ENCODE results near the gene PLK3. TPM values are rescaled to one million over a fixed set of nuclear protein-coding genes. Genes with fewer than 3 reads are reported as not detected.

Gene PLK3
- total and polyA plus RNA-seq, 7 experiments from 2014 or later: 30.5 to 456 (median 118) TPM

DNA sequence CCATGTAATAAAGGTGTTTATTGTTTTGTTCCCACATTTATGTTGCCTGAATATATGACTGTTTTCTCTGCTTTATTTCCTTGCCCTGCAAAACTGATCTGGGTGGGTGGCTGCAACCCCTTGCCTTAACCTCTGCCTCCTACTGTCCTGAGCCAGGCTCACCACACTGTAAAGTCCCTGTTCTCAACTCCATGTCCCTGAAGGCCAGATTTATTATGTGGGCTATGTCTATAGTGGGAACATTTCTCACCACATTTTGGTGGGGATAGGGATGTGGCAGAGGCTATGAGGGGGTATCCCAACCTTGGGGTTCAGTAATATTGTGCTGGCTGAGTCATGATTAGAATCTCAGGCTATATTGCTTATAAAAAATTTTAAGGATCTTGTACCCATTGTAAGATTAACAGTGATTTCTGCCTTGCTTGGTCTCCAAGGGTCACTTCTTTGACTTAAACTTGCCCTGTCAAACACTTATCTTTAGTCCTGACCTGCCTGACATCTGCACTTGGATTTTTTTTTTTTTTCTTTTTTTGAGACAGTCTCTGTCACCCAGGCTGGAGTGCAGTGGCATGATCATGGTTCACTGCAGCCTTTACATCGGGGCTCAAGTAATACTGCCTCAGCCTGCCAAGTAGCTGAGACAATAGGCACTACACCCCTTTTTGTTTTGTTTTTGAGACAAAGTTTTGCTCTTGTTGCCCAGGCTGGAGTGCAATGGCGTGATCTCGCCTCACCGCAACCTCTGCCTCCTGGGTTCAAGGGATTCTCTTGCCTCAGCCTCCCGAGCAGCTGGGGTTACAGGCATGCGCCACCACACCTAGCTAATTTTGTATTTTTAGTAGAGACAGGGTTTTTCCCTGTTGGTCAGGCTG, 21.2 kb upstream of the PLK3 start:
- Histone ChIP-seq H3K27me3 (ENCODE audit: control insufficient read depth in 2 of 2, insufficient read depth in 2 of 2, low read length in 2 of 2) (no peaks in the 10 kb centered on the region), H3K36me3 (ENCODE audit: control insufficient read depth in 2 of 3, insufficient read depth in 3 of 3, low read length in 3 of 3) (peaks cover 0 to 47% (median 7%) of the 10 kb centered on the region in 3 experiments), H3K4me1 (ENCODE audit: control insufficient read depth in 2 of 2, insufficient read depth in 2 of 2, low read length in 2 of 2) (peaks cover 10 to 27% of the 10 kb centered on the region in 2 donors), H3K9me3 (ENCODE audit: control insufficient read depth in 2 of 3, low read length in 3 of 3) (no peaks in the 10 kb centered on the region), H3K4me3 (ENCODE audit: low read length) (no peak overlapping the region), H3K27ac (ENCODE audit: low read depth, low read length) (no peak overlapping the region)
- no peak for ATAC-seq
- Mint-ChIP-seq H3K27ac (peak overlapping the region in 4 of 9 donors; percentile 3 to 74 (median 62)), H3K9me3 (no peaks in the 10 kb centered on the region), H3K27me3 (no peaks in the 10 kb centered on the region), H3K4me1 (peaks cover 26 to 54% (median 44%) of the 10 kb centered on the region in 7 donors), H3K4me3 (peak overlapping the region in 2 of 10 donors; percentile 5 to 28), H3K36me3 (peaks cover 8 to 53% (median 24%) of the 10 kb centered on the region in 5 donors)
- intact Hi-C loops (cut with micrococcal nuclease): loop anchor here in 1 of 2 donors (10.0 kb wide), 1 partner anchor 906 kb away; the partner anchor contains the start of genes GPBP1L1 and TMEM69
- no peak for DNase-seq
- CTCF ChIA-PET: no interaction called here
- POLR2A ChIA-PET: interaction anchor here (0.6 to 5.5 kb wide), 6 partner anchors 18 to 261 kb away, joined by 3 to 63 read pairs (median 3); partner anchors contain the start of gene RNU5D-1

GRCh38 chr1:44780583-44781121, 19.5 kb upstream of the PLK3 start:
- Mint-ChIP-seq H3K27me3 (no peaks in the 10 kb centered on the region), H3K4me1 (peaks cover 29 to 59% (median 47%) of the 10 kb centered on the region in 7 donors), H3K27ac (no peak overlapping the region), H3K4me3 (no peak overlapping the region), H3K36me3 (peaks cover 8 to 53% (median 24%) of the 10 kb centered on the region in 5 donors), H3K9me3 (peaks cover 0 to 2% (median 0%) of the 10 kb centered on the region in 11 donors)
- H3K4me3 ChIP-seq (ENCODE audit: low read length): no peak overlapping the region
- DNase-seq: no peak
- intact Hi-C loops (cut with micrococcal nuclease): no loop called here
- H3K27ac ChIP-seq (ENCODE audit: low read depth, low read length): no peak overlapping the region
- H3K36me3 ChIP-seq (ENCODE audit: control insufficient read depth in 2 of 3, insufficient read depth in 3 of 3, low read length in 3 of 3): peaks cover 0 to 47% (median 7%) of the 10 kb centered on the region in 3 experiments
- peaks cover 22 to 36% of the 10 kb centered on the region in 2 donors for H3K4me1 ChIP-seq (ENCODE audit: control insufficient read depth in 2 of 2, insufficient read depth in 2 of 2, low read length in 2 of 2)
- no peaks in the 10 kb centered on the region for H3K27me3 ChIP-seq (ENCODE audit: control insufficient read depth in 2 of 2, insufficient read depth in 2 of 2, low read length in 2 of 2)
- ATAC-seq: no peak
- no peaks in the 10 kb centered on the region for H3K9me3 ChIP-seq (ENCODE audit: control insufficient read depth in 2 of 3, low read length in 3 of 3)
- ChIA-PET CTCF (interaction anchor here (1.2 kb wide), 1 partner anchor 63 kb away, joined by 3 read pairs; no protein-coding TSS in a partner anchor), POLR2A (interaction anchor here (0.9 to 1.4 kb wide), 3 partner anchors 10 to 30 kb away, joined by 3 to 4 read pairs (median 4); no protein-coding TSS in a partner anchor)

GRCh38 chr1:44783697-44784093, 16.5 kb upstream of the PLK3 start:
- Mint-ChIP-seq H3K36me3 (peaks cover 0 to 26% (median 13%) of the 10 kb centered on the region in 5 donors), H3K27ac (peak overlapping the region in 8 of 9 donors; percentile 19 to 77 (median 58)), H3K4me3 (peak overlapping the region; percentile 62 to 82 (median 73)), H3K9me3 (peaks cover 0 to 2% (median 0%) of the 10 kb centered on the region in 11 donors), H3K4me1 (peaks cover 13 to 44% (median 31%) of the 10 kb centered on the region in 7 donors), H3K27me3 (no peaks in the 10 kb centered on the region)
- ATAC-seq (no peak), DNase-seq (no peak)
- intact Hi-C loops (cut with micrococcal nuclease): loop anchor here in 1 of 2 donors (1.0 to 2.0 kb wide), 2 partner anchors 8 to 45 kb away; partner anchors contain the start of genes KIF2C and RPS8
- H3K27ac ChIP-seq (ENCODE audit: low read depth, low read length): peak overlapping the region; percentile 63
- POLR2A ChIA-PET: interaction anchor here (0.6 to 7.9 kb wide), 11 partner anchors 8 to 800 kb away, joined by 3 to 93 read pairs (median 5); partner anchors contain the start of genes BTBD19, DYNLT4, PLK3 and RNU5D-1
- no peaks in the 10 kb centered on the region for H3K9me3 ChIP-seq (ENCODE audit: control insufficient read depth in 2 of 3, low read length in 3 of 3)
- CTCF ChIA-PET: interaction anchor here (1.0 to 3.0 kb wide), 6 partner anchors 9 to 56 kb away, joined by 3 to 16 read pairs (median 6); partner anchors contain the start of genes PLK3, RNU5D-1 and RPS8
- peaks cover 0 to 25% (median 0%) of the 10 kb centered on the region in 3 experiments for H3K36me3 ChIP-seq (ENCODE audit: control insufficient read depth in 2 of 3, insufficient read depth in 3 of 3, low read length in 3 of 3)
- H3K4me1 ChIP-seq (ENCODE audit: control insufficient read depth in 2 of 2, insufficient read depth in 2 of 2, low read length in 2 of 2): peaks cover 20 to 25% of the 10 kb centered on the region in 2 donors
- H3K27me3 ChIP-seq (ENCODE audit: control insufficient read depth in 2 of 2, insufficient read depth in 2 of 2, low read length in 2 of 2): no peaks in the 10 kb centered on the region
- H3K4me3 ChIP-seq (ENCODE audit: low read length): peak overlapping the region; percentile 9

DNA sequence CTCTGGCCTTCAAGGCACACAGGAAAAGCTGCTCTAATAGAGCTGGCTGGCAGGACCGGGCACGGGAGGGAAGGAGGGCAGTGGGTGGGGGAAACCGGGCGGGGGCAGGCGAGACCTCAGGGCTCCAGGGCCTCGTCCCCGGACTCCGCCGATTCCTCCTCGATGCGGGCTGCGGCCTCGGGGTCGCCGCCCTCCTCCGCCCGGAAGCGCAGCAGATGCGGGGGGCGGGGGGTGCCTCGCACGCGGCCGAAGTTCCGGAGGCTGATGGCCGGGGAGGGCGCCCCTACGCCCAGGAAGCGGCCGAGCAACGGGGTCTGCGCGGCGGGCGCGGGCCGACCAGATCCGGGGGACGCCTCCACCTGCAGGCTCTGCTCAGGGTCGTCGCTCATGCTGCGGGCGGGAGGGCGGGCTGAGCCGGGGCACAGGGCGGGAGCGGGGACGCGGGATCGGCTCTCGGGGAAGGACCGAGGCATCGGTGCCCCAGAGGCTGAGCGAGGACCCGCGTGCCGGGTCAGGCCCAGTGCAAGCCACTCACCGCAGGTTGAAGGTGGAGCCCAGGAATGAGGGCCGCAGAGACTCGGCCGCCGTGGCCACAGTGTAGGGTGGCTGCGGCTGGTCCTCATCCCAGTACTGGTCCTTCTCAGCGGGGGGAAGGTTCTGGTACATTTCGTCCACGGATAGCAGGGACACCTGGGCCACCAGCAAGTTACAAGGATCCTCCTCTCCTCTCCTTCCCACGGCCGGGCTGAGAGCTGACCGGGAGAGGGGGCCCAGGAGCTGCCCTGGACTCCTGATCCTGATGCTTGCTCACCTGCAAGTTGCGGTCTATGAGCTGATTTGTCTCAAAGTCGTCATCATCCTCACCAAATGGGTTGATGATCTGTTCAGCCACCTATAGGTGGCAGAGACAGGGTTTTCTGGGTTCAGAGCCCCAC, 15.8 kb upstream of the PLK3 start:
- H3K4me1 ChIP-seq (ENCODE audit: control insufficient read depth in 2 of 2, insufficient read depth in 2 of 2, low read length in 2 of 2): peaks cover 20 to 25% of the 10 kb centered on the region in 2 donors
- intact Hi-C loops (cut with micrococcal nuclease): loop anchor here (1.0 to 5.0 kb wide), 3 partner anchors 9 to 46 kb away; partner anchors contain the start of genes KIF2C (in 1 of the 2) and RPS8 (in 1 of the 2)
- H3K4me3 ChIP-seq (ENCODE audit: low read length): peak overlapping the region; percentile 34
- H3K4me1 Mint-ChIP-seq: peaks cover 13 to 38% (median 29%) of the 10 kb centered on the region in 7 donors
- no peaks in the 10 kb centered on the region for H3K9me3 ChIP-seq (ENCODE audit: control insufficient read depth in 2 of 3, low read length in 3 of 3)
- DNase-seq: peak in 2 of 9 donors; percentile 30 to 32
- peak overlapping the region; percentile 44 to 83 (median 71) for H3K27ac Mint-ChIP-seq
- peaks cover 0 to 21% (median 13%) of the 10 kb centered on the region in 5 donors for H3K36me3 Mint-ChIP-seq
- no peaks in the 10 kb centered on the region for H3K27me3 ChIP-seq (ENCODE audit: control insufficient read depth in 2 of 2, insufficient read depth in 2 of 2, low read length in 2 of 2)
- H3K4me3 Mint-ChIP-seq: peak overlapping the region; percentile 74 to 82 (median 76)
- H3K36me3 ChIP-seq (ENCODE audit: control insufficient read depth in 2 of 3, insufficient read depth in 3 of 3, low read length in 3 of 3): peaks cover 0 to 18% (median 0%) of the 10 kb centered on the region in 3 experiments
- POLR2A ChIA-PET: interaction anchor here (0.5 to 7.9 kb wide), 14 partner anchors 9 to 799 kb away, joined by 3 to 93 read pairs (median 6); partner anchors contain the start of genes BTBD19, DYNLT4, HECTD3 and PLK3
- H3K9me3 Mint-ChIP-seq: peaks cover 0 to 2% (median 0%) of the 10 kb centered on the region in 11 donors
- peak overlapping the region; percentile 63 for H3K27ac ChIP-seq (ENCODE audit: low read depth, low read length)
- CTCF ChIA-PET: interaction anchor here (0.6 to 3.0 kb wide), 10 partner anchors 9 to 798 kb away, joined by 3 to 16 read pairs (median 5); partner anchors contain the start of genes EIF2B3, RNU5D-1 and RPS8
- no peaks in the 10 kb centered on the region for H3K27me3 Mint-ChIP-seq
- peak; percentile 33 for ATAC-seq

GRCh38 chr1:44785029-44785380, 15.2 kb upstream of the PLK3 start:
- H3K27me3 ChIP-seq (ENCODE audit: control insufficient read depth in 2 of 2, insufficient read depth in 2 of 2, low read length in 2 of 2): no peaks in the 10 kb centered on the region
- DNase-seq (no peak), ATAC-seq (no peak)
- Mint-ChIP-seq H3K36me3 (peaks cover 0 to 20% (median 12%) of the 10 kb centered on the region in 5 donors), H3K4me3 (peak overlapping the region; percentile 60 to 82 (median 76)), H3K27ac (peak overlapping the region; percentile 44 to 83 (median 71)), H3K9me3 (peaks cover 0 to 2% (median 0%) of the 10 kb centered on the region in 11 donors), H3K4me1 (peaks cover 13 to 38% (median 29%) of the 10 kb centered on the region in 7 donors), H3K27me3 (no peaks in the 10 kb centered on the region)
- intact Hi-C loops (cut with micrococcal nuclease): loop anchor here (2.0 to 5.0 kb wide), 2 partner anchors 37 to 46 kb away; partner anchors contain the start of gene KIF2C (in 1 of the 2)
- no peak overlapping the region for H3K4me3 ChIP-seq (ENCODE audit: low read length)
- H3K9me3 ChIP-seq (ENCODE audit: control insufficient read depth in 2 of 3, low read length in 3 of 3): no peaks in the 10 kb centered on the region
- CTCF ChIA-PET: interaction anchor here (0.6 to 3.0 kb wide), 11 partner anchors 8 to 797 kb away, joined by 3 to 16 read pairs (median 4); partner anchors contain the start of genes EIF2B3, RNU5D-1 and RPS8
- H3K36me3 ChIP-seq (ENCODE audit: control insufficient read depth in 2 of 3, insufficient read depth in 3 of 3, low read length in 3 of 3): peaks cover 0 to 16% (median 0%) of the 10 kb centered on the region in 3 experiments
- H3K4me1 ChIP-seq (ENCODE audit: control insufficient read depth in 2 of 2, insufficient read depth in 2 of 2, low read length in 2 of 2): peaks cover 20 to 25% of the 10 kb centered on the region in 2 donors
- H3K27ac ChIP-seq (ENCODE audit: low read depth, low read length): no peak overlapping the region
- POLR2A ChIA-PET: interaction anchor here (0.5 to 7.9 kb wide), 11 partner anchors 9 to 420 kb away, joined by 3 to 93 read pairs (median 9); partner anchors contain the start of genes BTBD19, DYNLT4, HECTD3 and PLK3

All from naive thymus-derived CD4-positive, alpha-beta T cell (primary cell).